GM19238 (cell line): ENCODE results near the gene CLCN6.

Source experiments
- DNase-seq: peaks from one replicate; pipeline ENCODE4 v3.0.0; 2011; ENCODE audit warnings: low spot score; ENCODE audit not compliant: insufficient read length

CLCN6 gene

DNA sequence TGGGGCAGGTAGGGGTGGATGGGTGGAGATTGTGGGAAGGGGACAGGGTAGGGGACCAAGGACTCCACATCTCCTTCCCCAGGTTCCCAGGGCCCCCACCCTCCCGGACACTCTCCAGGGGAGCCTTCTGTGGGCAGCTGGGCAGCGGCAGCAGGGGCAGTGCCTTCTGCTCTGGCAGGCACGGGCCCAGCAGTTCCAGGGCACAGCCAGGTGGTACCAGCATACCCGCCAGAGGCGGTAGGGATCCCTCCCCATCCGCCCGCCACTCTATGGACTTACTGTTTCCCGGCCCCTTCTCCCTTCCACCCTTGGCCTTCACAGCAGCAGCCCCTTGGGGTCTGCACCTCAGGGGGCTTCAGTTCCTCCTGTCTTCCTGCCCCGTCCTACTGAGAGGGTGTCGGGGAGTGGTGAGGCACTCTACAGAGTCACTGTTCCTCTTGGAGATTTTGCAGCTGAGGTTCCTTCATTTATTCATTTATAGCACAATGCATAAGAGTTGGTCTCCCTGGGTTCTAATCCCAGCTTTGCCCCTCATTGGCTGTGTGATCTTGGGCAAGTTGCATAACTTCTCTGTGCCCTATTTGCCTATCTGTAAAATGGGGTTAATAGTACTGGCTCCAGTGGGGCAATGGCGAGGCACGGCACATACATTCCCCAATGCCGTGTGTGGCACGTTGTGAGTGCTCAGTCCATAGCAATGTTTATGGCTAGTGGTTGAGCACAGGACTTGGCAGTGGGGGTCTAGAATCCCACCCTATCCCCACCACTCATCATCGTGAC lies 27.0 kb upstream of the CLCN6 start:
- no peak for DNase-seq

DNA sequence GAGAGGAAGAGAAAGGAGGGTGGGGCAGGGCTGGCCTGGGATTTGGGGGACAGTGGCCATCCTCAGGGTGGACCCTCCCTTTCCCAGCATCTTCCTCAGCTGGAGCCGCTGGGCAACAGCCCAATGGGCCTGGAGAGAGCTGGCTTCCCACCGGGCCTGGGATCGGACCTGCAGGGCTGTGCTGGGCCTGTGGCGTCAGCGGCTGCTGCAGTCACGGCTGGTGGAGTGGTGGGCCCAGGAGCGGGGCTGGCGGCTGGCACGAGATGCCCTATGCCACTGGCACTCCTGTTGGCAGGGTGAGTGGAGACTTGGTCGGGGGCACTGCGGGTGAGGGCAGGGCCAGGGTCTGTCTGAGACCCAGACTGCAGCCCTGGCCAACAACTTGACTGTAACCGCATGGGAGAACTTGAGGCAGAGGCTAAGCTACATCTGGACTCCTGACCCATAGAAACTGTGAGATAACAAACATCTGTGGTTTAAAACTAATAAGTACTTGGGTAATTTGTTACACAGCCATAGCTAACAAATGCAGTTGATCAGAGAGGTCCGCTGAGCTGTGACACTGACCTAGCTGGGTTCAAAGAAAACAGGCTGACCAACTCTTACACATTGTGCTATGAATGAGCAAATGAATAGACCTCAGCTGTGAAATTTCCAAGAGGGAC lies 26.1 kb upstream of the CLCN6 start:
- no peak for DNase-seq

DNA sequence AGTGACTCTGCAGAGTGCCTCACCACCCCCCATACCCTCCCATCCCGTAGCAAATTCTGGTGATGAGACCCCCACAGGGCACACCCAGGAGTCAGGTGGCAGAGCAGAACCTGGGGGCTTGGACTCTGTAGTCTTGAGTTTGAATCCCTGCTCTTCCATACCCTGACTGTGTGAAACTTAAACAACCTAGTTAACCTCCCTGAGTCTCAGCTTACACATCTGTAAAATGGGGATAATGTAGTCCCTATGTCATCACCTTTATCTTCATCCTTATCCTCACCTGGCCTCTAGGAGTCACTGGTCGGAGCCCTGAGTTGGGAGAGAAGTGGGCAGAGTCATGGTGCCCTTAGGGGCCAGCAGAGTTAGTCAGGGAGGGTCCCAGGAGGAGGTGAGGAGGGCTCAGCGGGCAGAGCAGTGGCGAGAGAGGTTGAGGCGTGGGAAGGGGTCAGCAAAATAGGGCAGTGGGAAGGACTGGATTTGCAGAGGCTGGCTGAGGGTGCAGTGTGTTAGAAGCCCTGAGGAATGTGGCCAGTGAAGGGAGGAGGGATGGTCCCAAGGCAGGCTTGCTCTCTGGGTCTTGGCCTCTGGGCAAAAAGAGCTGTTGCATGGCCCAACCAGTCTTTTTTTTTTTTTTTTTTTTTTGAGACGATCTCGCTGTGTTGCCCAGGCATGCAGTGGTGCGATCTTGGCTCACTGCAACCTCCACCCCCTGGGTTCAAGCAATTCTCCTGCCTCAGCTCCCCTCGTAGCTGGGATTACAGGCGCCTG lies 25.4 kb upstream of the CLCN6 start:
- no peak for DNase-seq

DNA sequence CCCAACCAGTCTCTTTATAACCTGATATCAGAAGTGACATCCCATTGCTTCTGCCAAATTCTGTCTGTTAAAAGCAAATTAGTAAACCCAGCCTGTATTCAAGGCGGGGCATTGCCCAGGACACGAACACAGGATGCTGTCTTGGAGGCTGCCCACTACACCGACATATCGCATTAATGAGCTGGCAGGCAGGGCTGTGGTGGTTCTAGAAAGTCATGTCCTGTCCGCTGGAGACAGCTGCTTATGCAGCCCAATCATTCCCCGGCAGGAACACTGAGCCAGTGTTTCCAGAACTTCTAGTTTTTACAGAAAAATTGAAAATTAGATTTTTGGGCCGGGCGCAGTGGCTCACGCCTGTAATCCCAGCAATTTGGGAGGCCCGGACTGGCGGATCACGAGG lies 24.7 kb upstream of the CLCN6 start:
- DNase-seq, result no peak

GRCh38 chr1:11782127-11782708 lies 23.8 kb upstream of the CLCN6 start:
- no peak for DNase-seq

GRCh38 chr1:11783556-11783955 lies 22.4 kb upstream of the CLCN6 start:
- no peak for DNase-seq

- no peak for DNase-seq
Measured at GRCh38 chr1:11784256-11784992, 21.6 kb upstream of the CLCN6 start.

DNA sequence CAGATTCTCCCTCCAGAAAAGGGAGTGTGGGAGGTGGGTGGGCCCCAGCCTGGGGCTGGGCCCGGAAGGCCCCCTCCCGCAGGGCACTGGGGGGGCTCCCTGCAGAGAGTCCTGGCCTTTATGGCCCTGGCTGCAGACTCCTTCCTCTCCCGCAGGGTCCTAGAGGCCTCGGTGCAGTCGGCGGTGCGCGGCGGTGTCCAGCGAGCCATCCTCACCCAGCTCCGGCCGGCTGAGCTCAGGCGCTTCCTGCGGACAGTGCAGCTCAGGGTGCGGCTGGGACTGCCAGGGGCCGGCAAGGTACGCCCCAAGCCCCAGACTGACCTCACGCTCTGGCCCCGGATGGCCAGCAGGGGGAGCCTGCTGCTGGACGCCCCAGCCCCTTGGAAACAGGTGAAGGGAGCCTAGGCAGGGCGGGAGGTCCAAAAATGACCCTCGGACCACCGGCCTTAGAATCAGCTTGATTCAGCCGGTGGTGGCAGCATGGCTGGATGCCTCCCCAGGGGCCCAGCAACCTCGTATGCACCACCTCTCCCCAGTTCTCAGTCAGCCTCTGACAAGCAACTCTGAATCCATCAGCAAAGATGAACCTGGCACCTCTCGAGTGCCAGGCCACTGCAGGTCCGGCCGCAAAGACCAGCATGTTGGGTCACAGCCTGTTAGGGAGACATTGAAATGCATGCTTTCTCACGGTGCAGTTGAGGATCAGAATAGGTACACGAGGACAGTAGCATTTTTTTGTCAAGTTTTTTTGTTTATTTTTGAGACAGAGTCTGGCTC lies 20.8 kb upstream of the CLCN6 start:
- DNase-seq, result peak; percentile 76

- DNase-seq, result no peak
Measured at GRCh38 chr1:11786168-11786567, 19.8 kb upstream of the CLCN6 start.

GRCh38 chr1:11787251-11787803 lies 18.7 kb upstream of the CLCN6 start:
- DNase-seq, result no peak

DNA sequence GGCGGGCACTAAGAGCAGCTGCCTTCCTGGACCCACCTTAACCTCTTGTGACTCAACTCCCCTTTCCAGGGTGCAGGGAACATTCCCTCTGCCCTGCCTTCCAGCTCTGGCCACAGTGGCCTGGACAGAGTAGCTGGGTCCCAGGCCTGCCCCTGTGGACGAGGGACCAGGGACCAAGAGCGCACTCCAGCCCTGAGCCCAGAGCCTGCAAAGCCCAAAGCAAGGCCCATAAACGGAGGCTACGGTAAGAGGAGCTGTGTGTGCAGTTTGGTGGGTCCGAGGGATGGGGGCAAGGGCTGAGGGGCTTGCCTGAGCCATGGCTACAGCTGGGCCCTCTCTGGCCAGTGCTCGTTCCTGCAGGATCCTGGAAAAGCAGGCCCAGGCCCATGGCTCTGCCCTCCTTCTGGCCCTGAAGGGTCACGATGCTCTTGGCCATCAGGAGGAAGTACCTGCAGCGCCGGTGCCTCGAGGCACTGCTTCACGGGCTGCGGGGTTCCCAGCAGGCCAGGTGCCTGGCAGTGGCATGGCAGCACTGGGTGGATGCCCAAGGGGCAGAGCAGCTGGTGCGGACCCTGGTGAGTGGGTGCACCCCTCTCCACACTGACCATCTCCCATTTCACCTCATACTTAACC lies 18.1 kb upstream of the CLCN6 start:
- no peak for DNase-seq

DNA sequence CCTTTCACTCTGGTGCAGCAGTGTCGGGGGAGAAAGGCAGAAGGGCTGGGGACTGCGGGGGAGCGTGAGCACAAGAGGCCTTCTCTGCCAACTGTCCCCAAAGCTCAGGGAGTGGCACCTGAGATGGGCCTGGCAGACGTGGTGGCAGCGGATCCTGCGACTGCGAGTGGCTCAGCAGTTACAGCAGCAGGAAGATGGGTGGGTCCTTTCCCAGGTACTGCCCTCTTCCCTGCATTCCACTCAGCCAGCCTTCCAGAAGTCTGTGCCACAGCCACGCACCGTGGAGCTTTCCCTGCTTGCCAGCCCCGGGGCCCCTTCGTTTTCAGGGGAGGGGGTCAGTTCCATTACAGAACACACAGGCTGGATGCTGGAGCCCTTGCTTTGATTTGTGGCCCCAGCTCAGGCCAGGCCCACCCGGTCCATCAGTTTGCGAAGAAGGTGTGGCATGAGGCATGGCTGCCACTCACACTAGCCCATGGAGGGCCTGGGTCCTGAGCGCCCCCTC lies 17.4 kb upstream of the CLCN6 start:
- no peak for DNase-seq

- no peak for DNase-seq
Measured at GRCh38 chr1:11789126-11790067, 16.6 kb upstream of the CLCN6 start.

- DNase-seq, result no peak
Measured at GRCh38 chr1:11790101-11790879, 15.7 kb upstream of the CLCN6 start.

- no peak for DNase-seq
Measured at GRCh38 chr1:11790880-11791715, 14.9 kb upstream of the CLCN6 start.

- DNase-seq, result no peak
Measured at GRCh38 chr1:11792106-11792505, 13.9 kb upstream of the CLCN6 start.

DNA sequence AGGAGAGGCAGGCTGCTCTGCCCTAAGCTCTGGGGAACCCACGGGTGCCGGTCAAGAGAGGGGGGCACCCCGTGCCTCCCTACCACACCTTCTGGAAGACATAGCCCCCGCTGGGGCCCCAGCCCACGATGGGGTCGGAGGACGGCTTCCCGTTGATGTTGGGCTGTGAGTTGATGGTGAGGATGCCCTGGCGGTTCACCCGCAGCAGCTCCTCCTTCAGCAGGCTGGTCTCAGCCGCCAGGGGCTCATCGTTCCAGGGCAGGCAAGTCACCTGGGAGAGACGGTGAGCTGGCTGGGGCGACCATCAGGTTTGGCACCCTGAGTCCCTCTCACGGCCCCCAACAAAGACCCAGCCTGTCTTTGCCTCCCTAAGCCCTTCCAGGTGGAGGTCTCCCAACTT lies 12.2 kb upstream of the CLCN6 start:
- DNase-seq, result no peak
